Calu3 (cell line): ENCODE results near the gene SLC16A5. TPM values are rescaled to one million over a fixed set of nuclear protein-coding genes. Genes with fewer than 3 reads are reported as not detected.

Experiments used
- BruUV-seq: library from RNA; stranded (reverse); fragments of 400-500 nt; replicated peaks from 2 replicates; lab custom pipeline; 2021; lab: Mats Ljungman, UMichigan
- CTCF ChIA-PET: fragments of 300-600 bp; sonication (Branson Sonifier 250); formaldehyde crosslinking; loops from one replicate; lab custom pipeline; 2022; ENCODE audit warnings: antibody characterized with exemption; lab: Charles Lee
- DNase-seq: peaks from one replicate; pipeline ENCODE4 v3.0.0; 2022
- H3K27ac Mint-ChIP-seq: one replicate; pipeline ENCODE4 v1.8.0; 2022; ENCODE audit warnings: mixed read lengths; ENCODE audit not compliant: unreplicated experiment
- H3K27me3 Mint-ChIP-seq: one replicate; pipeline ENCODE4 v1.8.0; 2022; ENCODE audit warnings: mixed read lengths; ENCODE audit not compliant: unreplicated experiment
- H3K36me3 Mint-ChIP-seq: one replicate; pipeline ENCODE4 v1.8.0; 2022; ENCODE audit warnings: mild to moderate bottlenecking, moderate library complexity, mixed read lengths; ENCODE audit not compliant: insufficient read depth, unreplicated experiment
- H3K4me1 Mint-ChIP-seq: one replicate; pipeline ENCODE4 v1.8.0; 2022; ENCODE audit warnings: mild to moderate bottlenecking, low read depth, mixed read lengths; ENCODE audit not compliant: unreplicated experiment
- H3K4me3 Mint-ChIP-seq: one replicate; pipeline ENCODE4 v1.8.0; 2022; ENCODE audit warnings: mild to moderate bottlenecking, low read depth, moderate library complexity, mixed read lengths; ENCODE audit not compliant: unreplicated experiment
- H3K9me3 Mint-ChIP-seq: one replicate; pipeline ENCODE4 v1.8.0; 2022; ENCODE audit warnings: low read depth, mixed read lengths; ENCODE audit not compliant: unreplicated experiment
- intact Hi-C: fragments of 100-400 bp; cut with micrococcal nuclease; formaldehyde crosslinking; loops from one replicate; pipeline ENCODE4 v1.10.0; 2022; ENCODE audit not compliant: unreplicated experiment
- total RNA-seq: library from RNA; stranded (reverse); gene quantifications from 2 replicates; pipeline ENCODE4 v1.2.3, GENCODE V29; 2022
- TF ChIP-seq, protein P1 (sequence below): fragments of 200-600 bp; IDR thresholded peaks from one replicate; pipeline ENCODE4 v1.8.0; 2022; ENCODE audit warnings: antibody characterized with exemption; ENCODE audit not compliant: unreplicated experiment

SLC16A5 gene
- total RNA-seq, 1 experiment from 2014 or later, result 124 TPM

- Mint-ChIP-seq H3K4me1 (peaks cover 48% of the 10 kb centered on the region), H3K9me3 (no peaks in the 10 kb centered on the region), H3K27me3 (no peaks in the 10 kb centered on the region), H3K36me3 (peaks cover 94% of the 10 kb centered on the region), H3K27ac (peak overlapping the region; percentile 74), H3K4me3 (peak overlapping the region; percentile 78)
- CTCF ChIA-PET, result interaction anchor here (0.5 to 1.2 kb wide), 4 partner anchors 14 to 891 kb away, joined by 3 to 4 read pairs (median 3); partner anchors contain the start of gene MRPL58
- no TSS peak for BruUV-seq
- intact Hi-C loops, result no loop called here
- DNase-seq, result peak; percentile 35
- TF ChIP-seq, protein P1, sequence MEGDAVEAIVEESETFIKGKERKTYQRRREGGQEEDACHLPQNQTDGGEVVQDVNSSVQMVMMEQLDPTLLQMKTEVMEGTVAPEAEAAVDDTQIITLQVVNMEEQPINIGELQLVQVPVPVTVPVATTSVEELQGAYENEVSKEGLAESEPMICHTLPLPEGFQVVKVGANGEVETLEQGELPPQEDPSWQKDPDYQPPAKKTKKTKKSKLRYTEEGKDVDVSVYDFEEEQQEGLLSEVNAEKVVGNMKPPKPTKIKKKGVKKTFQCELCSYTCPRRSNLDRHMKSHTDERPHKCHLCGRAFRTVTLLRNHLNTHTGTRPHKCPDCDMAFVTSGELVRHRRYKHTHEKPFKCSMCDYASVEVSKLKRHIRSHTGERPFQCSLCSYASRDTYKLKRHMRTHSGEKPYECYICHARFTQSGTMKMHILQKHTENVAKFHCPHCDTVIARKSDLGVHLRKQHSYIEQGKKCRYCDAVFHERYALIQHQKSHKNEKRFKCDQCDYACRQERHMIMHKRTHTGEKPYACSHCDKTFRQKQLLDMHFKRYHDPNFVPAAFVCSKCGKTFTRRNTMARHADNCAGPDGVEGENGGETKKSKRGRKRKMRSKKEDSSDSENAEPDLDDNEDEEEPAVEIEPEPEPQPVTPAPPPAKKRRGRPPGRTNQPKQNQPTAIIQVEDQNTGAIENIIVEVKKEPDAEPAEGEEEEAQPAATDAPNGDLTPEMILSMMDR, result no peak
Observed at GRCh38 chr17:75090871-75091854, 3.4 kb downstream of the SLC16A5 start.

DNA sequence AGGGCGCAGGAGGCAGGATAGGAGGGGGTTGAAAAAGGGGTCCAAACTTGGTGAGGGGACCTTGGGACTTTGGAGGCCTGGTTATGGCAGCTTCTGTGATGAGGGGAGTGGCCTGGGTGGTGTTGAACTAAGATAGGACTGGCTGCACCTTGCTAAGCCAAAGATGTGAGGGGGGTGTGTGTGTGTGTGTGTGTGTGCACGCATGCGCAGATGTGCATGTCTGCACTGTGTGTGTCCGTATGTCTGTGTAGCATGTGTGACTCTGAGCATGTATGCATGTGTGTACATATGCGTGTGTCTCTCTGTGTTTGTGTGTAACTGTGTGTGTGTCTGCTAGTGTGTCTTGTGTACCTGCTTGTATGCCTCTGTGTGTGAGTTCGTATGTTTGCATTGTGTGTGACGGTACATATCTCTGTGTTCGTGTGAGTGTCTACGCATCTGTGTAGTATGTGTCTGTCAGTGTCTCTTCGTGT, 4.1 kb downstream of the SLC16A5 start:
- H3K27ac Mint-ChIP-seq, result peak overlapping the region; percentile 74
- H3K4me3 Mint-ChIP-seq, result peak overlapping the region; percentile 78
- peaks cover 94% of the 10 kb centered on the region for H3K36me3 Mint-ChIP-seq
- TF ChIP-seq, protein P1, result no peak
- H3K4me1 Mint-ChIP-seq, result peaks cover 41% of the 10 kb centered on the region
- no TSS peak for BruUV-seq
- intact Hi-C loops, result loop anchor here (2.0 kb wide), 1 partner anchor 57 kb away; no protein-coding TSS in a partner anchor
- CTCF ChIA-PET, result interaction anchor here (0.9 to 1.2 kb wide), 2 partner anchors 56 to 80 kb away, joined by 3 read pairs; partner anchors contain the start of gene MRPL58
- no peaks in the 10 kb centered on the region for H3K27me3 Mint-ChIP-seq
- peak; percentile 67 for DNase-seq
- H3K9me3 Mint-ChIP-seq, result no peaks in the 10 kb centered on the region

GRCh38 chr17:75093548-75094158, 5.9 kb downstream of the SLC16A5 start:
- Mint-ChIP-seq H3K27me3 (no peaks in the 10 kb centered on the region), H3K4me1 (peaks cover 43% of the 10 kb centered on the region), H3K9me3 (no peaks in the 10 kb centered on the region), H3K36me3 (peaks cover 94% of the 10 kb centered on the region), H3K27ac (peak overlapping the region; percentile 74), H3K4me3 (peak overlapping the region; percentile 78)
- DNase-seq, result peak; percentile 80
- intact Hi-C loops, result loop anchor here (2.0 kb wide), 1 partner anchor 59 kb away; no protein-coding TSS in a partner anchor
- no TSS peak for BruUV-seq
- TF ChIP-seq, protein P1, result no peak
- CTCF ChIA-PET, result interaction anchor here (0.6 to 2.0 kb wide), 4 partner anchors 16 to 321 kb away, joined by 3 to 5 read pairs (median 4); no protein-coding TSS in a partner anchor

DNA sequence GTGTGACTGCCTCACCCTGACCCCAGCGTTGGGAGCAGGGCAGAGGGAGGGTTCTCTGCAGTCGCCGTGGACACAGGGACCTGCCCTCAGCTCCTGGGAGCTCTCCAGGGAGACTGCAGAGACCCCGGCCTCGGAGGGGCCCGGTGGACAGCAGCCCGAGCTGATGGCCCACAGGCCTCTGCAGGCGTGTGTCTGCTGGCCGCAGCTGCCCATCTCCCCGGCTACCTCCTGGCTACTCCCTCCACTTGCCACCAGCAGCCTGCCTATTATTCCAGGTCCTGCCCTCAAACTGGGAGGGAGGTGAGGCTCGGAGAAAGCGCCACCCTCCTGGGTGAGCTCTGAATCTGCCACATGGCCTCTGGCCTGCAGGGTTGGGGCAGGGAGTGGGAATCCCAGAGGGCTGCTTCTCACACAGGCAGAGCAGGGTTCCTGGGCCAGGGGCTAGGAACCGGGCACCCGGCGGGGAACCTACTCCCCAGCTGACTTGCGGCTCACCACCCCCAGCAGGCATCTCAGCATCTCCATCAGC, 7.2 kb downstream of the SLC16A5 start:
- BruUV-seq, result no TSS peak
- Mint-ChIP-seq H3K9me3 (no peaks in the 10 kb centered on the region), H3K36me3 (peaks cover 94% of the 10 kb centered on the region), H3K27ac (peak overlapping the region; percentile 74), H3K4me1 (peaks cover 41% of the 10 kb centered on the region), H3K4me3 (peak overlapping the region; percentile 78), H3K27me3 (no peaks in the 10 kb centered on the region)
- DNase-seq, result peak; percentile 45
- TF ChIP-seq, protein P1, result no peak
- intact Hi-C loops, result no loop called here
- CTCF ChIA-PET, result interaction anchor here (0.6 to 1.5 kb wide), 3 partner anchors 10 to 257 kb away, joined by 4 to 9 read pairs (median 7); no protein-coding TSS in a partner anchor
